Activated gamma-delta T cell (primary cell): ENCODE results near the gene CARD14.

Source experiments
- DNase-seq: peaks from one replicate; lab custom pipeline; 2025; lab: John Stamatoyannopoulos, UW
- total RNA-seq, 2 donors: gene quantifications; one replicate each; lab custom pipeline; 2026; lab: John Stamatoyannopoulos, UW

CARD14 gene
- total RNA-seq = 0.09 to 0.10 reads per million in 2 donors

DNA sequence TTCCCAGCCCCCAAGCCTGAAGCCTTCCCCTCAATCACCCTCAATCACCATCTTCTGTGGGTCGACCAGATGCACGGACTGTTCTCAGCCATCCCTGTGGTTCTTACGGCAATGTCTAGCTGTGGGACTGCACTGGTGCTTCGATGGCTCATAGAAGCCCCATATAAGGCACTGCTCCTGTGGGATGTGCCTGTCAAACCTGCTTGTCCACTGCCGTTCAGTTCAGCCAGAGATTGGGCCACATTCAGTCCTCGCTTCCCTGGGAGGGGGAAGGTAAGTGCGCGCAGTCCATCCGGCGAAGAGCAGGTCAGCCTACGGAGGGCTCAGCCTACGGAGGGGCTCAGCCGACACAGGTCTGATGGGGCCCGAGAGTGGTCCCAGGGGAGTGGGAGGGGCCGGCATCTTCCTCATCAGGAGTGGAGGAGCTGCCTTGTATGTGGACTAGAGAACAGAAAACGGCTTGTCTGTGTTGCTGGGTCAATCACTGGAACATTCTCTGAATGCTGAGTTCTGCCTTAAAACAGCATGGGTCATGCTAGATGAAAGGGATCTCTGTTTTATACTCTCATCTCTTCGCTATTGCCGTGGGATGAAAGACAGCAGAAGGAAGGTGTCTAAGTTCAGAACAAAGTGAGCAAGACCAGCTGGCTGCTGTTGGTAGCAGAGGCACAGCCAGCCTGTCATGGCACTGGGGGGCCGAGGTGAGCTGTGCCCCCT is at the start of gene CARD14:
Gene CARD14, plus strand, starts transcription at position 247 of the 717 bp plus-strand sequence. CDS start 11,409 bp downstream, outside the sequence.
- DNase-seq = no peak

DNA sequence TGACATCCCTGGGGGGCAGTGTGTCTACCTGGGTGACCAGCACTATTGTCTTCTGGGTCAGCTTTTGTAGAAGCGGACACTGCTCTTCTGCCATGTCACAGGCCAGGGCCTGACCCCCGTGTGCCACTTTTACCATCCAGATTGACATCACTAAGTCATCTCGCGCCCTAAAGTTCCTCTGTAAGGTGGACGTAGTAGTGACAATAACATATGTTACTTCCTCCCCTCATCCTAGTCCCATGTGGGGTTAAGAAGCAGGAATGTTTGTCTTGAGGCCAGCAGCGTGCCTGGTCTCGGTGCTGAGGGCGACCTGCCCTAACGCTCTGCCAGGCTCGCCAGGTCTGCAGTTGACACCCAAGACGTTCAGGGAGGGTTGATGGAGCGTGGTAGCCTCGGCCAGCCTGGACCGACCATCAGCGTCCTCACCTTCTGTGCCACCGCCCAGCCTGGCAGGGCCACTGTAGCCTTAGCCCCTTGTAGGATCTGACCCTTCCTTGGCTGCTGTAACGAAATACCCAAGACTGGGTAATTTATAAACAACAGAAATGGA is 47.7 kb upstream of the CARD14 start:
- DNase-seq = no peak

DNA sequence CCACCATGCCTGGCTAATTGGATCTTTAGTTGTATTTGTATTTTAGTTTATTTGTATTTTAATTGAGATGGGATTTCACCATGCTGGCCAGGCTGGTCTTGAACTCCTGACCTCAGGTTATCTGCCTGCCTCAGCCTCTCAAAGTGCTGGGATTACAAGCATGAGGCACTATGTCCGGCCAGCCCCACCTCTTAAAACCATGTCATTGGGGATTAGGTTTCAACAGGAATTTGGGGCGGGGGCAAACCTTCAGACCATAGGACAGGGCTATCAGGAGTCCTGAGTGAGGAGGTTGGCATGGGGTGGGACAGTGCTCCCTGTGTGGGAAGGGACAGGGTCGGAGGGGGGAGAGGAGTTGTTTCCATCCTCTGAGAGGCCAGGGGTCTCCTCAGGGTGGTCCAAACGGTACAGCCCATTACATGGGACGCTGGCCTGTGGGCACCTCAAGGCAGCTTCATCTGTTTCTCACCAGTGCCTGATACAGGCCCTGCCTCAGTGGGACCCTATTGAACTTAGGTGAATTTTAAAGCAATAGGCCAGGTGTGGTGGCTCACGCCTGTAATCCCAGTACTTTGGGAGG is 46.8 kb upstream of the CARD14 start:
- no peak for DNase-seq

DNA sequence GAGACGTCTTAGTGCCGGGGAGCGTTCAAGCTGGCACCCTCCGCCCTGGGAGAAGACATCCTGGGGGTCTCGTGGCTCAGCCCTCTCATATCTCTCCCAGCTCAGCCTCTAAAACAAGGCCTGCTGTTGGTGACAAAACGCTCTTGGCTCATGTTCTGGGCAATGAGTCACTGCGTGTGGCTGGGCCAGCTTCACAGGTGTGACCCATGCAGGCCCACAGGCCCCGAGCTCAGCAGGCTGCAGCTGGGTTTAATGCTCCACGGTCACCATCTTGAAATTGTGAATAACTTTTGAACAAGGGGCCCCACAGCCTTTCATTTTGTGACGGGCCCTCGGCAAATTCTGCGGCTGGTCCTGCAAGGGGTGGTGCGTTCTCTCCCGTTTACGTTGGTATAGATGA is 46.0 kb upstream of the CARD14 start:
- no peak for DNase-seq

DNA sequence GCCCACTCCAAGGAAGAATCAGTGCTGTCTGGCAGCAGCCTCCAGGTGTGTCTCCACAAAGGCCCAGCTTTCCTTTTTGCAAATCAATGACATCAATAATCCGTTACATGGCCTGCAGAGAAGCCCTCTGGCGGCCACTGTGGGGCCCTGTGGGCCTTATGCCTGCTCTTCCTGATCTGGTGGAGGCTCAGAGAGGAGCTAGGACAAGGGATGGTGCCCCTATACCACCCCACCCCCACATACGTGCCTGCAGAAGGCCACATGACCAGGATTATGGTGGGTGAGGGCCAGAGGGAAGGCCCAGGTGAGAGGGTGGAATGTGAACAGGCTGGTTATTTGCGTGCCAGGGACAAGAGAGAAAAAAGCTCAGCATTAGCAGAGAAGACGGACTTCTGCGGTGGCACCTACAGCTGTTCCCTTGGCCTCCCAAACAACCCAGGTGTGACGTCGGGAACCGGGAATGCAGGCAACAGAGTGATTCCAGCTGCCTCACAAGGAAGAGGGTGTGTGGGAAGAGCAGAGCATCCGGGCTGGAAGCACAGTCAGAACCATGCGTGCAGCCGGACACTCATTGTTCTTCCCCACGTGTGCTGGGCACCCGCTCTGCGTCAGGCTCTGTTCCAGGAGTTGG is 45.4 kb upstream of the CARD14 start:
- DNase-seq = no peak

DNA sequence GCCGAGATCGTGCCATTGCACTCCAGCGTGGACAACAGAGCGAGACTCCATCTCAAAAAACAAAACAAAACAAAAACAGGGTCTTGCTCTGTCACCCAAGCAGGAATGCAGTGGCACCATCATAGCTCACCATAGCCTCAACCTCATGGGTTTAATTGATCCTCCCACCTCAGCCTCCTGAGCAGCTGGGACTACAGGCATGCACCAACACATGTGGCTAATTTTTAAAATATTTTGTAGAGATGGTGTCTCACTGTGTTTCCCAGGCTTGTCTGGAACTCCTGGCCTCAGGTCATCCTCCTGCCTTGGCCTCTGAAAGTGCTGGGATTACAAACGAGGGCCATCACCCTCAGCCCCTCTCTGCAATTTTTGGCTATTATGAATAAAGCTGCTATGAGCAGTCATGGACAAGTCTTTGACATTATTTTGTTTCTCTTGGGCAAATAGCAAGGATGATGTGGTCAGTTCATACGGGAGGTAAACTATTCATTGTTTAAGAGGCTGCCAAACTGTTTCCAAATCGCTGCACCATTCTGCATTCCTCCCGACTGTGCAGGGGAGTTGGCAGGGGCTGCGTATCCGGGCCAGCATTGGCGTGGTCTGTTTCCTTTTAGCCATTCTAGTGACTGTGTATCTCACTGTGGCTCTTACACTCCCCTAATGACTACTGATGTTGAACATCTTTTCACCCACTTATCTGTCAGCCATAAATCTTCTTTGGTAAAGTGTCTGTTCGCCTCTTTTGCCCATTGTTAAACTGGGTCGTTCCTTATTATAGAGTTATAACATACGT is 44.0 kb upstream of the CARD14 start:
- no peak for DNase-seq

DNA sequence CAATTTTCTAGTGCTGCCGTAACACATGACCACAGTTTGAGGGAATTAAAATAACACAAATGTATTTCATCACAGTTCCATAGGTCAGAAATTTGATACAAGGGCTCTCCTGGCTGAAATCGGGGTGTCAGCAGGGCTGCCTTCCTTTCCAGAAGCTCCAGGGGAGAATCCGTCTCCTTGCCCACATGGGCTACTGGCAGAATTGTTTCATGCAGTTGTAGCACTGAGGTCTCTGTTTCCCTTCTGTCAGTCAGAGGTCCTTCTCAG is 43.4 kb upstream of the CARD14 start:
- DNase-seq = no peak

DNA sequence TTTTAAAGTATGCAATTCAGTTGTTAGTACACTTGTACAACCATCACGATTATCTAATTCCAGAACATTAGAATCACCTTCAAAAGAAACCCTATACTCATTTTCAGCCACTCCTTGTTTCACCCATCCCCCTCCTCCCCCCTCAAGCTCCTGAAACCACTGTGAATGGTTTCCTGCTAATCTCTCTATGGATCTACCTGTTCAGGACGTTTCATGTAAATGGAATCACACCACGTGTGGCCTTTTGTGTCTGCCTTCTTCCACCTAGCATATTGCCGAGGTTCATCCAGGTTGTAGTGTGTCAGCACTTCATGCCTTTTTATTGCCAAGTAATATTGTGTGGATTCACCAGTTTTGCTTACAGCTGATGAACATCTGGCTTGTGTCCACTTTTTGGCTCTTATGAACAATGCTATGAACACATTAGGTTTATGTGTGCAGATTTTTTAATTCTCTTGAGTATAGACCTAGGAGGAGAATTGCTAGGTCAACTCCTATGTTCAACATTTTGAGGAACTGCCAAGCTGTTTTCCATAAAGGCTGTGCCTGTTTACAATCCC is 40.7 kb upstream of the CARD14 start:
- DNase-seq = no peak

DNA sequence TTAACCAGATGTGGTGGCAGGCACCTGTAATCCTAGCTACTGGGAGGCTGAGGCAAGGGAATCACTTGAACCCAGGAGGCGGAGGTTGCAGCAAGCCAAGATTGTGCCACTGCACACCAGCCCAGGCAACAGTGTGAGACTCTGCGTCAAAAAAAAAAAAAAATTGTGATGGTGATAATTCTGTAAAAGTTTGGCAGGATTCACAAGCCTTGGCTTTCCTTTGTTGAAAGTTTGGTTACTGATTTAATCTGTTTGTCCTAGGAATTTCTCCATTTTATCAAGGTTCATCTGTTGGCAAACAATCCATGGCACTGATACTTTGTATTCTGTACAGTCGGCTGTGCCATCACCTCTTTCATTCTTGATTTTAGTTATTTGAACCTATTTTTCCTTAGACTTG is 38.8 kb upstream of the CARD14 start:
- no peak for DNase-seq

DNA sequence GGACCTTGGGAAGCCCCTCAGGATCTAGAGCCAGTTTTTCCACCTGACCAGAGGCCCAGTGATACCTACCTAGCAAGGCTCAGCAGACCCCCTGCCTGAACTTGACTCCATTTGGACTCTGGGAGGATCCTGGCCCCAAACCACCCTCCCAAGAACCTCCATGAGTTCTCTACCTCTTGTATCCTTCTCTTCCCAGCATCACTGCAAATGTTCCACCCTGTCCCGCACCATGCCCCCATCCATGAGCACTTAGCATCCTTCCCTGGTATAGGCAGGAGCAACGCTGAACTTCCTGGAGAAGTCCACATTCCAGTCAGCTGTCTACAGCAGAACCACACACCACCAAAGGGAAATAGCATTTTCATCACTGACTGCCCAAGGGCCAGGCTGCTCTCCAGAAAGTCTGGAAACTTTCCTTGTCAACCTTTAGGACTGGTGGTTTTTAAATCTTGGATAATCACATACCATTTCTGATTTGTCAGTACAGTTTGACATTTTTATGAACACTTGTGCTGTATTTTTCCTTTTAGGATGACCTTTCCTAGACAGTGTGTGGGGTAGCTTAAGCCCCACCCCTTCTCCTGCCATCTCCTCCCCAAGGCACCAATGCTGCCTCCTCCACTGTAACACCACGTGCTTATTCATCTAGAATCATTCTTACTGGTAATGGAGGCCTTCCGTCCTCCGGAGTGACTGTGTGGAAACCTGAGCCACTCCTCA is 36.8 kb upstream of the CARD14 start:
- no peak for DNase-seq

DNA sequence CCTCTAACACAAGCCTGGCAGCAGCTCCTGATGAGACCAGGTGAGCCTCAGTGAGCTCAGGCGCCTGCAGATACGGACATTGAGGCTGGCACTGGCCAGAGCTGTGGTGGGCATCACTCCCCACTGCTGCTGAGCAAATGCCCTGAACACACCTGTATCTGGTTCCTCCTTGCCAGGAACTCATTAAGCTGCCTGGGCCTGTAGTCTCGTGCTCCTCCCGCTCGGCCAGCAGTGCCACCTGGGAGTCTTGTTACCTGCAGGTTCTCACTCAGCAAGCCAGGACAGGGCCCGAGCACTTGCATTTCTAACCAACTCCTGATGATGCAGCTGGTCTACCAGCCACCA is 36.2 kb upstream of the CARD14 start:
- no peak for DNase-seq

DNA sequence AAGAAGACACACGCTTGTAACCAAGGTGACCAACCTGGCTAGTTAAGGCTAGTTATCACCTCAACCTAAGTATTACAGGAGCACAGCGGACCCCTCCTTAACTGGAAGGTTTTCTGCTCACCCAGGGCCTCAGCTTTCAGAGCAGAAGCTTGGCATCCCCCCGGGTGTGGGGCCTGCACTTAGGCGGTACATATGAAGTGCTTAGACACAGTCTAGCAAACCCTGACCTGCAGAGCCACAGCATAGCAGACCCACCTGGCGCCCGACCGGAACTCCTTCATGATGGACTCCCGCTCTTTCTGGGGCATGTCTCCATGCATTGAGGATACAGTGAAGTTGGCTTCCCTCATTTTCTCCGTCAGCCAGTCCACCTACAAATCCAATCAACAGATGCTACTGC is 32.7 kb upstream of the CARD14 start:
- no peak for DNase-seq

DNA sequence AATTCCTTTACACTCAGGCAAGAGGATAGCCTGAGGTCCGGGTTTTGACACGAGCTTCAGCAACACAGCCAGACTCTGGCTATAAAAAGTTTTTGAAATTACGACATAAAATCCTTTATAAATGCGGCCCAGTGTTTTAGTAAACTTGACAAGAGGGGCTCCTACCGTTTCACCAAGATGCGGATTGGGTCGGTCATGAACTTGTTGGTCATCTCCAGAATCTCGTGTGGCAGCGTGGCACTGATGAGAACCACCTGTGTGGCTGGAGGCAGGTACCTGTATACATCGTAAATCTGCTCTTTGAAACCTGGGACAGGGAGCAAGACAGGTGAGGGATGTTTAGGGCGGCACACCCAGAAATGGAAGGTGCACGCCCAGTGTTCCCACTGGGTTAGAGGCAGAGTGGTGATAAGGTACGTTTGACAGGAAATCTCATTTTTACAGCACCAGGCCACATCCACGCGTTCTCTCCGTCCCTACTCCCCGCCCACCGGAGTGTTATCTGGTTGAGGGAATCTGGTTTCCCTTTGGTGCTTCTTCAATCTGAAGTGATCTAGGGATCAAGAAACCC is 30.9 kb upstream of the CARD14 start:
- DNase-seq = no peak

DNA sequence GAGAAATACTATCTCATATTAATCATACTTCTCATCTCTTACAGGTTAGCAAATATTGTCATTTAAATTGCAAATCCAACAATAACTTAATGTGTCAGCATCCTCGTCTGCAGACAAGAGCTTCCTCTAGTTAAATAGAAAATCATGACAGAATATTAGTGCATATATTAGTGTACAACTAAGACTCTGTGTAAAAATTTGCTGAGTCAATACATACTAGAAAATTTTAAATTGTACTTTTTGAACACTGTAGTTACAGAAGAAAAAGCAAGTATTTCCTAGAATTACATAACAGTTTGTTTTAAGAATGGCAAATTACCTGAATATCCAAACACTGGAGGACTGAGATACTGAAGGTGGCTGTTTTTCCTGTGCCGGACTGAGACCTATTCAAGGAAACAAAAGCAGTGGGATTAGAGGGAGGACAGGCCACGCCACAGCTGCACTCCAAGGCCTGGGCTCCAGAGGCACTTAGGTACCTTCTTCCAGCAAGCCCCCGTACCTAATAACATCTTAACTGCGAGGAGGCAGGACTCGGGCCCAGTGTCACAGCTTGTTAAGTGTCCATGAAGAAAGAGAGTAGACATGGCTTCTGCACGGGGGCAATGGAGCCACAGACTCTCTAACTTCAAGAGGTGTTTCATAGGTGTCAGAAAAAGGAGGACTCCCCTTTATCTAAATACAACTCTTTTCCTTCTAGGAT is 28.2 kb upstream of the CARD14 start:
- DNase-seq = no peak

DNA sequence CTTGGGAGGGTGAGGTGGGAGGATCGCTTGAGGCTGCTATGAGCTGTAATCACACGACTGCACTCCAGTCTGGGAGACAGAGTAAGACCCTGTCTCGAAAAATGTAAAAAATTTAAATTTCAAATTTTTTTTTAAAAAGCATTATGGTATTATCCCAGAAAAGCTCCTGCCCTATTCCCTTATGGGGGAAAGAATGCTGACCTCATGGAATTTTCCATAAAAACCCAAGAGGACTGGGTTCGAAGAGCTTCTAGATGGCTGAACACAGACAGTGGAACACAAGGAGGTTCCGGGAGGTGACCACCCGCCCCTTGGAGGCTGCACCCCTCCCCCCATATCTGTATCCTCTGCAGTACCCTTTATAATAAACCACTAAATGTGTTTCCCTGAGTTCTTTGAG is 26.9 kb upstream of the CARD14 start:
- no peak for DNase-seq

DNA sequence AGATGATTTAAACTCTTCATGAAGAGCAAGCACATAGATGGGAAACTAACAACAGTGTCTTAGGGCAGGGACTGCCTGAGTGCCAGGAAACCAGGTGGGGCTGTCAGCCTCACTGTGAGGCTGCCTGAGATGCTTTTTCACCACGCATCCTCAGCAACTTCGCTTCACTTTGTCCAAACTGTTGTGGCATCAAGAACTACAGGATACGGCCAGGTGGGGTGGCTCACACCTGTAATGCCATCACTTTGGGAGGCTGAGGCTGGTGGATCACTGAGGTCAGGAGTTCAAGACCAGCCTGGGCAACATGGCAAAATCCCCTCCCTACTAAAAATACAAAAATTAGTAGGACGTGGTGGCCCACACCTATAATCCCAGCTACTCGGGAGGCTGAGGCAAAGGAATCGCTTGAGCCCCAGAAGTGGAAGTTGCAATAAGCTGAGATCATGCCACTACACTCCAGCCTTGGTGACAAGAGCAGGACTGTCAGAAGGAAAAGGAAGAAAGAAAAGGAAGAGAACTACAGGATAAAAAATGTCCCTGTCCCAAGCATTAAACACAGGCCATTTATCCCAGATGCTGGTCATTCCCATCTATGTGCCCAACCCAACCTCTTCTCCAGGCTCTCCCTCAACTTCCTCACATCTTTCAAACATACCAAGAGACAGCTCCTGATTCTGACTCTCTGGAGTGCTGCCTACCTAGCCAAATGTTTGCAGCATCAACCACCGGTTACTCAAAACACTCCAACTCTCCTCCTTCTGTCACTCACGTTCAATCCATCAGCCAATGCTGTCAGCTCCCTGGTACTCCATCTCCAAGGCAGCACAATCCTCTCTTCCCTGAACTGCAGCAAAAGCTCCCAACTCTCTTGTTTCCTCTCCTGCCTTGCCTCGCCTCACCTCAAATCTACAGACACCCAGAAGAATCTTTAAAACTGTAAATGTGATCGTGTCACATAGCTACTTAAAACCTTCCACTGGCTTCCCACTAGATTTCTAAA is 24.5 kb upstream of the CARD14 start:
- DNase-seq = no peak

DNA sequence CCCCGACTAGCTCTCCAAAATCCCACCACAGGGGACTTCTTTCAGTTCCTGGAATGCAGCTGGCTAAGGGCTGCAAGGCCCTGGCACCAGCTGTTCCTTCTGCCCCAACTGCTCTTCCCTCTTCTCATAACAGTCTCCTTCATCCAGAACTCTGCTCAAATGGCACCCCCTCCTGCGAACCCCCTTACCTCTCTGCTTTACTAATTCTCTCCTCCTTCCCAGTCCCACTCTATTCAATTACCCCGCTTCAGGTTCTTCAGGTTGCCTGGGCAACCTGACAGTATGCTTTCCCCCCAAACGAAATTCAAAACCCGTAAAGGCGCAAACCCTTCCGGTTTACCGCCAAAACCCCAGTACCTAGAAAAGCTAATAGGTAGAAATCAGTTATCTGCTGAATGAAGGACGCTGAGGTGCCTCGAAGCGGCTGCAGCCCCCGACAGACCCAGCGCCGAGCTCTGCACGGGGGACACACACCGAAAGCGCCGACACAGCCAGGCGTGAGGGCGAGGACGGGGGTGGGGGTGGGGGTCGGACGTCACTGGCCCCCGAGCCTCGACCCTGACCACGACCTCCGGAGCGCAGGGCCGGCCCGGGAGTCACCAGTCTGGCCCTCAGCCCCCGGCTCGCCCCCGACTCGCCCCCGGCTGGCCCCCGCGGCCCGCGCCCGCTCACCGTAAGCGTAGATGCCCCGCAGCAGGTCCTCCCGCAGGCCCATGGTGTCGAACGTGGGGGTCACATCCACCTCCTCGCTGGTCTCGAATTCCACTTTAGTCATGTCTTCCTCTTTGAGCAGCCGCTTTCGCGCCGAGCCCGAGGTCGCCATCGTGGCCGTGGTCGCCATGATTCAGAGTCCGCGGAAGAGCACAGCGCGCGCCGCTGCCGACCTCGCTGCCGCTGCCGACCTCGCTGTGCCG is 23.5 kb upstream of the CARD14 start:
- no peak for DNase-seq
